Gastrocnemius medialis (tissue), 4 donors: ENCODE data around the gene TMC3.

ENCODE experiments used
- POLR2A ChIP-seq, 2 donors: fragments of 450-650 bp; IDR thresholded peaks; one replicate each; pipeline ENCODE4 v1.6.1; 2017; ENCODE audit warnings: antibody characterized with exemption in 2 of 2, mild to moderate bottlenecking in 2 of 2, moderate library complexity in 2 of 2
- TF ChIP-seq, protein P1 (sequence below), 5 experiments: fragments of 450-650 bp in 3 of 5; fragments of 200-600 bp in 2 of 5; sonication (generic) in 2 of 5; IDR thresholded peaks in 4 of 5; conservative IDR thresholded peaks in 1 of 5; 1 replicate in 4 of 5; 2 replicates in 1 of 5; pipeline ENCODE4 v1.5.1; 2016 to 2019; ENCODE audit warnings: antibody characterized with exemption in 5 of 5, mild to moderate bottlenecking in 3 of 5, moderate library complexity in 3 of 5

- TF ChIP-seq, protein P1, sequence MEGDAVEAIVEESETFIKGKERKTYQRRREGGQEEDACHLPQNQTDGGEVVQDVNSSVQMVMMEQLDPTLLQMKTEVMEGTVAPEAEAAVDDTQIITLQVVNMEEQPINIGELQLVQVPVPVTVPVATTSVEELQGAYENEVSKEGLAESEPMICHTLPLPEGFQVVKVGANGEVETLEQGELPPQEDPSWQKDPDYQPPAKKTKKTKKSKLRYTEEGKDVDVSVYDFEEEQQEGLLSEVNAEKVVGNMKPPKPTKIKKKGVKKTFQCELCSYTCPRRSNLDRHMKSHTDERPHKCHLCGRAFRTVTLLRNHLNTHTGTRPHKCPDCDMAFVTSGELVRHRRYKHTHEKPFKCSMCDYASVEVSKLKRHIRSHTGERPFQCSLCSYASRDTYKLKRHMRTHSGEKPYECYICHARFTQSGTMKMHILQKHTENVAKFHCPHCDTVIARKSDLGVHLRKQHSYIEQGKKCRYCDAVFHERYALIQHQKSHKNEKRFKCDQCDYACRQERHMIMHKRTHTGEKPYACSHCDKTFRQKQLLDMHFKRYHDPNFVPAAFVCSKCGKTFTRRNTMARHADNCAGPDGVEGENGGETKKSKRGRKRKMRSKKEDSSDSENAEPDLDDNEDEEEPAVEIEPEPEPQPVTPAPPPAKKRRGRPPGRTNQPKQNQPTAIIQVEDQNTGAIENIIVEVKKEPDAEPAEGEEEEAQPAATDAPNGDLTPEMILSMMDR (IDR thresholded peaks at IDR 0.05 in 4 of 5, conservative IDR thresholded peaks at IDR 0.05 in 1 of 5) = no peak
- TF ChIP-seq POLR2A (IDR thresholded peaks at IDR 0.05) = no peak
These were observed 6.2 kb upstream of the TMC3 start for GRCh38 chr15:81380203-81380602.
